H1 (cell line): Measurements from ENCODE around the gene CYP27B1. TPM values are rescaled to one million over a fixed set of nuclear protein-coding genes. Genes with fewer than 3 reads are reported as not detected.

ENCODE experiments used
- CTCF ChIA-PET: fragments of 300-600 bp; sonication (Branson Sonifier 250); formaldehyde crosslinking; loops from one replicate; lab custom pipeline; 2021; ENCODE audit not compliant: partially characterized antibody; lab: Charles Lee
- POLR2A ChIA-PET: fragments of 300-600 bp; sonication (Branson Sonifier 250); formaldehyde crosslinking; loops from one replicate; lab custom pipeline; 2021; ENCODE audit warnings: inconsistent platforms; ENCODE audit not compliant: partially characterized antibody; lab: Charles Lee
- DNase-seq, 2 experiments: peaks; one replicate each; pipeline versions ENCODE4 v3.0.0 to v3.0.0-alpha.2; 2010 to 2022; ENCODE audit warnings: low spot score in 2 of 2, low read depth in 1 of 2, mixed read lengths in 1 of 2
- FAIRE-seq: peaks from 2 replicates; lab custom pipeline; 2011; peaks lifted over from hg19 to GRCh38; lab: Jason Lieb, UNC
- H2AFZ ChIP-seq: 2 replicates; pipeline ENCODE4 v1.8.1; 2012; ENCODE audit warnings: low read length, inconsistent platforms
- H2AK5ac ChIP-seq: 2 replicates; pipeline ENCODE4 v1.6.1; 2013; ENCODE audit warnings: low read depth, low read length
- H2BK120ac ChIP-seq: replicated peaks from 2 replicates; pipeline ENCODE3; 2013; ENCODE audit warnings: low read depth, low read length, inconsistent platforms
- H2BK12ac ChIP-seq: 2 replicates; pipeline ENCODE4 v1.6.1; 2013; ENCODE audit warnings: low read depth, low read length
- H2BK15ac ChIP-seq: 2 replicates; pipeline ENCODE4 v1.6.1; 2013; ENCODE audit warnings: low read length
- H2BK20ac ChIP-seq: 2 replicates; pipeline ENCODE4 v1.6.1; 2013; ENCODE audit warnings: low read length
- H2BK5ac ChIP-seq: 2 replicates; pipeline ENCODE4 v1.6.1; 2013; ENCODE audit warnings: low read depth, low read length
- H3K14ac ChIP-seq: 2 replicates; pipeline ENCODE4 v1.6.1; 2013; ENCODE audit warnings: inconsistent platforms; ENCODE audit not compliant: insufficient read length
- H3K18ac ChIP-seq: 2 replicates; pipeline ENCODE4 v1.6.1; 2013; ENCODE audit warnings: low read length; ENCODE audit errors: extremely low read depth
- H3K23ac ChIP-seq: 2 replicates; pipeline ENCODE4 v1.6.1; 2013; ENCODE audit warnings: inconsistent platforms; ENCODE audit not compliant: insufficient read length
- H3K23me2 ChIP-seq: 2 replicates; pipeline ENCODE4 v1.6.1; 2013; ENCODE audit warnings: low read depth, low read length
- H3K27ac ChIP-seq: 2 replicates; pipeline ENCODE4 v1.6.1; 2011; ENCODE audit warnings: low read depth, low read length, inconsistent platforms
- H3K27me3 ChIP-seq, 4 experiments: replicated peaks in 1 of 4; 1 replicate in 1 of 4; 2 replicates in 3 of 4; pipeline versions ENCODE4 v1.6.1 to v1.8.1; 2011 to 2013; ENCODE audit warnings: low read length in 3 of 4, mild to moderate bottlenecking in 3 of 4, inconsistent platforms in 2 of 4, mixed read lengths in 2 of 4, moderate library complexity in 1 of 4; ENCODE audit not compliant: control insufficient read depth in 3 of 4, insufficient read depth in 3 of 4; ENCODE audit errors: extremely low read depth in 1 of 4
- H3K36me3 ChIP-seq, 4 experiments: 2 replicates each; pipeline versions ENCODE4 v1.6.1 to v1.8.1; 2011 to 2013; ENCODE audit warnings: mild to moderate bottlenecking in 4 of 4, low read length in 3 of 4, moderate library complexity in 2 of 4, control low read depth in 1 of 4, inconsistent platforms in 1 of 4; ENCODE audit not compliant: insufficient read depth in 4 of 4, control insufficient read depth in 2 of 4
- H3K4ac ChIP-seq: replicated peaks from 2 replicates; pipeline ENCODE3; 2013; ENCODE audit warnings: low read length, low read depth, mixed read lengths, inconsistent platforms; ENCODE audit not compliant: insufficient read length
- H3K4me1 ChIP-seq, 4 experiments: replicated peaks in 1 of 4; 1 replicate in 1 of 4; 2 replicates in 3 of 4; pipeline versions ENCODE4 v1.6.1 to v1.8.1; 2011 to 2013; ENCODE audit warnings: low read length in 3 of 4, inconsistent platforms in 2 of 4, mixed read lengths in 1 of 4; ENCODE audit not compliant: insufficient read depth in 4 of 4, control insufficient read depth in 3 of 4
- H3K4me2 ChIP-seq, 2 experiments: 2 replicates each; pipeline versions ENCODE4 v1.6.1 to v1.8.1; 2011 to 2013; ENCODE audit warnings: low read depth in 2 of 2, low read length in 2 of 2, control low read depth in 1 of 2, inconsistent platforms in 1 of 2, mild to moderate bottlenecking in 1 of 2; ENCODE audit not compliant: insufficient read depth in 1 of 2
- H3K4me3 ChIP-seq, 4 experiments: fragments of 200-600, 300-600 bp in 1 of 4; sonication (generic), shearing (Covaris generic), sonication (Bioruptor Twin) in 1 of 4; 2 replicates each; pipeline versions ENCODE4 v1.5.1 to v1.8.1; 2011 to 2016; ENCODE audit warnings: low read length in 4 of 4, low read depth in 3 of 4, control low read depth in 2 of 4, inconsistent platforms in 2 of 4, mild to moderate bottlenecking in 2 of 4, mixed read lengths in 1 of 4, moderate library complexity in 1 of 4; ENCODE audit not compliant: insufficient read depth in 2 of 4; ENCODE audit errors: extremely low read depth in 1 of 4
- H3K56ac ChIP-seq: replicated peaks from 2 replicates; pipeline ENCODE3; 2013; ENCODE audit warnings: low read depth, mild to moderate bottlenecking, mixed read lengths, low read length, inconsistent platforms; ENCODE audit not compliant: insufficient read length
- H3K79me1 ChIP-seq: 2 replicates; pipeline ENCODE4 v1.6.1; 2013; ENCODE audit warnings: low read depth, low read length, control low read depth
- H3K79me2 ChIP-seq, 2 experiments: 2 replicates each; pipeline versions ENCODE4 v1.6.1 to v1.8.1; 2012 to 2013; ENCODE audit warnings: low read length in 2 of 2, mild to moderate bottlenecking in 2 of 2, inconsistent platforms in 1 of 2; ENCODE audit not compliant: insufficient read depth in 2 of 2, control insufficient read depth in 1 of 2
- H3K9ac ChIP-seq, 4 experiments: replicated peaks in 1 of 4; 1 replicate in 1 of 4; 2 replicates in 3 of 4; pipeline versions ENCODE4 v1.6.1 to v1.8.1; 2011 to 2013; ENCODE audit warnings: low read depth in 3 of 4, low read length in 3 of 4, control low read depth in 2 of 4, mild to moderate bottlenecking in 2 of 4, moderate library complexity in 2 of 4, inconsistent platforms in 1 of 4; ENCODE audit errors: extremely low read depth in 1 of 4
- H3K9me3 ChIP-seq, 2 experiments: 2 replicates each; pipeline versions ENCODE4 v1.6.1 to v1.8.1; 2012 to 2013; ENCODE audit warnings: mild to moderate bottlenecking in 2 of 2, moderate library complexity in 2 of 2, control low read depth in 1 of 2, inconsistent platforms in 1 of 2, low read depth in 1 of 2, low read length in 1 of 2, mixed read lengths in 1 of 2; ENCODE audit not compliant: insufficient read depth in 2 of 2
- H4K20me1 ChIP-seq, 2 experiments: replicated peaks in 1 of 2; 2 replicates each; pipeline versions ENCODE3 to v1.8.1; 2011 to 2013; ENCODE audit warnings: inconsistent platforms in 2 of 2, low read length in 2 of 2, mild to moderate bottlenecking in 1 of 2; ENCODE audit not compliant: insufficient read depth in 2 of 2, control insufficient read depth in 1 of 2
- H4K5ac ChIP-seq: 2 replicates; pipeline ENCODE4 v1.6.1; 2013; ENCODE audit warnings: low read length, low read depth, mixed read lengths, inconsistent platforms; ENCODE audit not compliant: insufficient read length
- H4K8ac ChIP-seq: 2 replicates; pipeline ENCODE4 v1.8.0; 2013; ENCODE audit warnings: mild to moderate bottlenecking, moderate library complexity, low read length, inconsistent platforms; ENCODE audit not compliant: insufficient read depth; ENCODE audit errors: extremely low read depth
- H4K91ac ChIP-seq: replicated peaks from 2 replicates; pipeline ENCODE3; 2013; ENCODE audit warnings: low read length, mixed read lengths, inconsistent platforms; ENCODE audit not compliant: insufficient read length
- E2F6 ChIP-seq: IDR thresholded peaks from 2 replicates; pipeline ENCODE4 v1.6.1; 2012; ENCODE audit warnings: inconsistent platforms
- GABPA ChIP-seq: IDR thresholded peaks from 2 replicates; pipeline ENCODE4 v1.6.1; 2011; ENCODE audit warnings: mild to moderate bottlenecking, low read length, moderate library complexity, borderline replicate concordance; ENCODE audit not compliant: insufficient read depth
- MAX ChIP-seq: IDR thresholded peaks from 2 replicates; pipeline ENCODE4 v1.6.1; 2012; ENCODE audit warnings: inconsistent platforms
- NANOG ChIP-seq: IDR thresholded peaks from 2 replicates; pipeline ENCODE4 v1.6.1; 2011; ENCODE audit warnings: low read length, low read depth, mild to moderate bottlenecking, inconsistent platforms; ENCODE audit not compliant: insufficient read depth, poor library complexity, severe bottlenecking
- PHF8 ChIP-seq: fragments of 200-600 bp; sonication (generic); conservative IDR thresholded peaks from 2 replicates; pipeline ENCODE4 v1.7.1; 2012; ENCODE audit warnings: low read depth, mild to moderate bottlenecking, inconsistent platforms, low read length, moderate library complexity
- POLR2A ChIP-seq, 2 experiments: IDR thresholded peaks; 1 replicate in 1 of 2; 2 replicates in 1 of 2; pipeline ENCODE4 v1.6.1; 2011; ENCODE audit warnings: low read depth in 2 of 2, low read length in 2 of 2, mild to moderate bottlenecking in 2 of 2; ENCODE audit errors: control extremely low read depth in 1 of 2
- POLR2AphosphoS5 ChIP-seq: IDR thresholded peaks from 2 replicates; pipeline ENCODE4 v1.6.1; 2011; ENCODE audit warnings: low read depth, low read length
- SAP30 ChIP-seq: fragments of 300-600 bp; sonication (generic); IDR thresholded peaks from 2 replicates; pipeline ENCODE4 v1.7.1; 2012; ENCODE audit warnings: low read length, moderate library complexity, mild to moderate bottlenecking, inconsistent platforms; ENCODE audit not compliant: insufficient read depth, insufficient replicate concordance
- whole genome bisulfite sequencing, 2 experiments: shearing (Covaris generic) in 1 of 2; methylation state at CpG; one replicate each; pipeline versions ENCODE4 v1.1.6 to v1.1.7; 2013 to 2015; ENCODE audit warnings: low lambda C conversion rate in 2 of 2, mixed read lengths in 2 of 2, inconsistent platforms in 1 of 2, low coverage in 1 of 2, missing lambda C conversion rate in 1 of 2; ENCODE audit not compliant: insufficient replicate concordance in 2 of 2, insufficient coverage in 1 of 2, insufficient read length in 1 of 2; ENCODE audit errors: extremely low coverage in 1 of 2, missing lambda C conversion rate in 1 of 2; 5-methylcytosine and 5-hydroxymethylcytosine counted together
- polyA plus RNA-seq, 7 experiments: library from polyadenylated mRNA; depleted of rRNA in 3 of 7; stranded (reverse) in 5 of 7; unstranded in 2 of 7; fragments of >200 nt in 5 of 7; fragments of 200-250 nt in 2 of 7; gene quantifications; 1 replicate in 5 of 7; 2 replicates in 1 of 7; 4 replicates in 1 of 7; pipeline versions ENCODE4 v1.2.1 to v1.2.3, GENCODE V29; 2011 to 2013; ENCODE audit warnings: missing spikeins in 2 of 7, mixed read lengths in 2 of 7
- total RNA-seq: library from RNA; stranded (reverse); fragmentation: NEBNext Ultra II Directional; extraction: Animal tissue kit (Norgen Biotek cat#: 25700); gene quantifications from 2 replicates; pipeline ENCODE4 v1.2.1, GENCODE V29; 2021

CYP27B1 gene
- total and polyA plus RNA-seq, 2 of the 8 experiments (the other 6 are each of a cell fraction or from before 2014, with no cell fraction given), result 2.9 to 3.3 TPM

DNA sequence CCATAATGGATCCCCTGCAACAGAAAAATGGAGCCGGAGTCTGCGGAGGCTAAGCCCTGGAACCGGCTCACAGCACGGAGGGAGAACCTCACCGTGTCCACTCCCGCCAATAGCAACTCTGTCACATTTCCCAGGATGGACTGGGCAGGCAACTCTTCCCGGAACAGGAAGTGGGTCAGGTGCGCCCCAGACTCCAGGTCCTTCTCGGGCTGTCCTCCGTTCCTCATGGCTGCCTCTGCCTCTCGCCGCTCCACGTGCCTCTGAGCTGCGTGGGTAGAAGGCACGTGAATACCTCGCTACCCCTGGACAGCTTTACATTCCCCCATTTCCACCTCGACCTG, 2.2 kb downstream of the CYP27B1 start:
- FAIRE-seq, result no peak
- Histone ChIP-seq H4K91ac (peak overlapping the region; percentile 87), H2BK12ac (peak overlapping the region; percentile 89; the same call in 1 of the 2 replicates), H4K8ac (0 out of 2 replicates have a peak overlapping the region, but pooled peaks have one; percentile 36), H2BK15ac (peak overlapping the region; percentile 98; the same call in 1 of the 2 replicates), H3K79me1 (no peaks in the 10 kb centered on the region), H3K4me3 (peak overlapping the region; percentile 39 to 66 (median 64)), H3K14ac (no peak overlapping the region), H2BK20ac (no peak overlapping the region), H3K56ac (no peak overlapping the region), H3K23ac (no peak overlapping the region), H4K5ac (no peak overlapping the region), H3K36me3 (peaks cover 11 to 12% (median 12%) of the 10 kb centered on the region in 4 experiments; a peak in 7 of 8 replicates), H2BK120ac (no peak overlapping the region), H3K79me2 (no peaks in the 10 kb centered on the region), H3K18ac (peak overlapping the region; percentile 85; the same call in 1 of the 2 replicates), H4K20me1 (peaks cover 0 to 9% of the 10 kb centered on the region in 2 experiments), H2BK5ac (no peak overlapping the region), H2AFZ (peak overlapping the region; percentile 91), H3K27me3 (peaks cover 22 to 39% (median 37%) of the 10 kb centered on the region in 4 experiments), H3K4me2 (peak overlapping the region; percentile 87 to 96), H3K23me2 (peaks cover 23% of the 10 kb centered on the region), H3K9me3 (no peaks in the 10 kb centered on the region), H2AK5ac (0 out of 2 replicates have a peak overlapping the region, but pooled peaks have one; percentile 8), H3K27ac (no peak overlapping the region), H3K4me1 (peaks cover 13 to 22% (median 19%) of the 10 kb centered on the region in 4 experiments), H3K9ac (peak overlapping the region in 3 of 4 experiments; percentile 26 to 33 (median 30); a peak in 2 of 7 replicates), H3K4ac (peak overlapping the region; percentile 61)
- 17% methylated on average over 17 of the region's 17 CpGs; no CpG with 5 or more reads in 1 of the 2 experiments for WGBS, 2 experiments
- DNase-seq, result peak in 1 of 2 experiments; percentile 51
- ChIA-PET POLR2A (interaction anchor here (0.7 to 5.3 kb wide), 14 partner anchors 8 to 80 kb away, joined by 3 to 35 read pairs (median 4); partner anchors contain the start of genes CDK4, MARCHF9, TSFM and TSPAN31), CTCF (interaction anchor here (0.9 to 1.6 kb wide), 6 partner anchors 8 to 181 kb away, joined by 3 to 15 read pairs (median 4); no protein-coding TSS in a partner anchor)
- peak in 1 of 2 experiments; percentile 25; a peak in 2 of 3 replicates for TF ChIP-seq POLR2A (IDR thresholded peaks at IDR 0.05; ENCODE audit: control extremely low read depth in 1 of 2, low read depth in 2 of 2, low read length in 2 of 2)
- TF ChIP-seq E2F6, result peak; percentile 81
- no peak for TF ChIP-seq NANOG
- TF ChIP-seq MAX, result peak; percentile 85; the same call in 1 of the 2 replicates
- peak; percentile 45; the same call in 1 of the 2 replicates for TF ChIP-seq PHF8
- TF ChIP-seq SAP30, result no peak
- peak; percentile 70; the same call in 1 of the 2 replicates for TF ChIP-seq GABPA
- TF ChIP-seq POLR2AphosphoS5, result peak; percentile 38; the same call in 1 of the 2 replicates
